ENCODE measurements around the gene PRKAG2.
"Not testable (repeated sequence)": the region's sequence is repeated elsewhere in the genome, so short reads cannot be mapped to it uniquely, and the experiment has no call there.

PRKAG2 gene

DNA sequence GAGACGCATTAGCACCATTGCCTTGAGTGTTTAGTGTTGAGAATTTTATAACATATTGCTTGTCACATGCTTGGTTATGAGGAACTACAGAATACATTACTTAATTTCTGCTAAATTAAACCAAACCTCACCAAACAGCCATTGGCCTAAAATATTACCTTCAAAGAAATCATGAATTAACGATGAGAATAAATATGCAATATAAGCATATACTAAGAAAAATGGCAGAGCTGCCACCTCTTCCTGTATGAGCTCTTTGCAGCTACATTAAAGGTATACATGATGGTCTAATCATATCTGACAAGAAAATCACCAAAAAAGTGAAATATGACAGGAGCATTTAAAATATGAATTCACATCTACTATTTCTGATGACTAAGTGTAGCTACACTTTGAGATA lies 352.1 kb downstream of the PRKAG2 start:
- in situ Hi-C loops (cut with HindIII; ENCODE audit: low pct_ligation_motif_present, low sequenced_read_pairs), result no loop called here
- TF ChIP-seq, protein P1, sequence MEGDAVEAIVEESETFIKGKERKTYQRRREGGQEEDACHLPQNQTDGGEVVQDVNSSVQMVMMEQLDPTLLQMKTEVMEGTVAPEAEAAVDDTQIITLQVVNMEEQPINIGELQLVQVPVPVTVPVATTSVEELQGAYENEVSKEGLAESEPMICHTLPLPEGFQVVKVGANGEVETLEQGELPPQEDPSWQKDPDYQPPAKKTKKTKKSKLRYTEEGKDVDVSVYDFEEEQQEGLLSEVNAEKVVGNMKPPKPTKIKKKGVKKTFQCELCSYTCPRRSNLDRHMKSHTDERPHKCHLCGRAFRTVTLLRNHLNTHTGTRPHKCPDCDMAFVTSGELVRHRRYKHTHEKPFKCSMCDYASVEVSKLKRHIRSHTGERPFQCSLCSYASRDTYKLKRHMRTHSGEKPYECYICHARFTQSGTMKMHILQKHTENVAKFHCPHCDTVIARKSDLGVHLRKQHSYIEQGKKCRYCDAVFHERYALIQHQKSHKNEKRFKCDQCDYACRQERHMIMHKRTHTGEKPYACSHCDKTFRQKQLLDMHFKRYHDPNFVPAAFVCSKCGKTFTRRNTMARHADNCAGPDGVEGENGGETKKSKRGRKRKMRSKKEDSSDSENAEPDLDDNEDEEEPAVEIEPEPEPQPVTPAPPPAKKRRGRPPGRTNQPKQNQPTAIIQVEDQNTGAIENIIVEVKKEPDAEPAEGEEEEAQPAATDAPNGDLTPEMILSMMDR (IDR thresholded peaks at IDR 0.05; ENCODE audit: low read depth, low read length, missing control alignments), result no peak
- DNase-seq, result no peak
- no peak overlapping the region for H3K4me3 ChIP-seq (ENCODE audit: low read depth, low read length)
- no peaks in the 10 kb centered on the region for H3K36me3 ChIP-seq (replicated peaks)
- H3K27ac ChIP-seq, result no peak overlapping the region
- no peaks in the 10 kb centered on the region for H3K27me3 ChIP-seq (replicated peaks)

DNA sequence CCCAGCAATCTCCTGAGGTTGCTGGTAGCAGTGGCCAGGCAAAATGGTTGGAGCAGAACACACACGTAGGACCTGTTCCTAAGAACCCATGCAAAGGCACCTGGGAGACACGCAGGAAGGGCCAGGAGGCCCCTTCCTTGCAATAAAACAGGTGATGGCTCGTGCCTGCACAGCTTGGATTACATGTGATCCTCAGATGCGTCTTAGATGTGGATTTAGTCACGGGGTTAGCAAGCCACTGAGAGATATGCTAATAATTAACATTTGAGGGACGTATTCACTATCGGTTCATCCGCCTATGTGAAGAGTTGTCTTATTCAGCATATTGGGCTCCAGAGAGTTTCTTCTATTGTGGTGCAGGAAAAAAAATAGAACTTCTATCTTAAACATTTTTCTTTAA lies 352.6 kb downstream of the PRKAG2 start:
- Histone ChIP-seq H3K27me3 (replicated peaks) (no peaks in the 10 kb centered on the region), H3K27ac (no peak overlapping the region), H3K36me3 (replicated peaks) (peaks cover under 1% of the 10 kb centered on the region), H3K4me3 (ENCODE audit: low read depth, low read length) (no peak overlapping the region)
- TF ChIP-seq, protein P1 (IDR thresholded peaks at IDR 0.05; ENCODE audit: low read depth, low read length, missing control alignments), result no peak
- in situ Hi-C loops (cut with HindIII; ENCODE audit: low pct_ligation_motif_present, low sequenced_read_pairs), result no loop called here
- no peak for DNase-seq

DNA sequence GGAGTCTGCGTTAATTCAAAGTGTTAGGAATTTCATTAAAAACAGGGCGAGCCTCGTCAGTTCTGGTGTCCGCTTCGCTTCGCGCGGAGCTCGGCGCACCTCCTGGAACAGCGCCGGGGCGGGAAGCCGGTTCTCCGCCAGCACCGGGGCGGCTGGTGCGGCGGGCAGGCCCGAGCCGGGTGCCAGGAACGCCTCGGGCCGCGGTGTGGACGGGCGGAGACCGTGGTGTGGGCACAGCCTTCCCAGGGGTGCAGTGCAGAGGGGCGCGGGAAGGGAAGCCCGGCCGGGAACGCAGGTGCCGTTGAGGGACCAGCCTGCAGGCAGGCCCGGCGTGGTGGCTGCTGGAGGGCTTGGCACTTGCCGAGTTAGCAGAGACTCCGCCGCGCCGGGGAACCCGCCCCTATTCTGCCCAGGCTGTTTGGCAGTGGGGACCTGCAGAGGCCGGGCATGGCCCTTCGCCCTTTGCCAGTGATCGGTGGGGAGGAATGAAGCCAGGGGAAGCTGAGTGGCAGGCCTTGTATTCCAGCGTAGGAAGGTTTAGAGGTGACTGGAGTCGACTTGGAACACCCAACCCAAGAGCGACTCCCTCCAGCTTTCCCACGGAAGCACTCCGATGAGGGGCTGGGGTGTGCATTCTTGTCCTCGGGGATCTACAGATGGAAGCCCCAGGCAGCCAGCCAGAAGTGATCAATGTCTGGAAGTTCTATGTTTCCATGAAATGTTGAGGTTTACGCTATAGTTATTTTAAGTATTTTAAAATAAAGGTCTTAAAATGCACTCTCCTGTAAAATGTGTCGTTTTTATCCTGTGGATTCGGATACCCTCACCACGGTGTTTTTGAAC lies 356.3 kb downstream of the PRKAG2 start:
- in situ Hi-C loops (cut with HindIII; ENCODE audit: low pct_ligation_motif_present, low sequenced_read_pairs), result no loop called here
- H3K27me3 ChIP-seq (replicated peaks), result no peaks in the 10 kb centered on the region
- TF ChIP-seq, protein P1 (IDR thresholded peaks at IDR 0.05; ENCODE audit: low read depth, low read length, missing control alignments), result no peak
- DNase-seq, result no peak
- H3K4me3 ChIP-seq (ENCODE audit: low read depth, low read length), result peak overlapping the region; percentile 57
- H3K36me3 ChIP-seq (replicated peaks), result peaks cover 2% of the 10 kb centered on the region
- peak overlapping the region; percentile 96 for H3K27ac ChIP-seq

DNA sequence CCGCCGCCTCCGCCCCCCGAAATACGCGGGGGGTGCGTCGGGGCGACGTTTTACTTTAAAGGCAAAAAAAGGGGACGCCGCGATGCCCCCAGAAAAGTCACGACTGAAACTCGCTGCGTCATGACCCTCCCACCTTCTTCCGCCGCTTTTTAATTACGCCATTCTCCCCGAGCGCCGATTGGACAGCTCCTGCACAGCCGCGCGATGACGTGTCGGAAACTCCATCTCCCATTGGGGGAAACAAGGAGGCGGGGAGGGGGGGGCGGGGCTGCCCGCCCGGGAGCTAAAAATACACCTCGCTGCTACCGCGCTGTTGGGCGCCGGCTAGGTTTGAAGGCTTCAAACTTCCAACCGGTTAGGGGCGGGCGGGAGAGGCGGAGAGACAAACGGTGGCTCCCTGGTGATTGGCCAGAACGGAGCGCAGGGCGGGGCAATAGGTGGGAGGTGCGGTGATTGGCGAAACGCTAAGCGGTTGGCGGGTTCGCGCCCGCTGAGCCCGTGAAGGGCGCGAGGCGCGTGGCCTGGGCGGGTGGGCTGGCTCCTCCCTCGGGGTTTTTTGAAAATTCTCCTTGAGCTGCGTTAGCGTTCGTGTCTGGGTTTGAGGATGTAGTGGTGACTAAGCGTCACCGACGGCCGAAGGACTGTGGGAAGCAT lies 357.0 kb downstream of the PRKAG2 start, which contains the start of gene RHEB:
Gene RHEB (minus strand): TSS at position 131 of the 654 bp plus-strand sequence. CDS start 384 bp downstream, outside the sequence.
- peaks cover 2% of the 10 kb centered on the region for H3K36me3 ChIP-seq (replicated peaks)
- in situ Hi-C loops (cut with HindIII; ENCODE audit: low pct_ligation_motif_present, low sequenced_read_pairs), result no loop called here
- H3K4me3 ChIP-seq (ENCODE audit: low read depth, low read length), result peak within 1 kb of the TSS; percentile 80
- TF ChIP-seq, protein P1 (IDR thresholded peaks at IDR 0.05; ENCODE audit: low read depth, low read length, missing control alignments), result no peak
- peak; percentile 99 for DNase-seq
- H3K27me3 ChIP-seq (replicated peaks), result no peaks in the 10 kb centered on the region
- peak within 1 kb of the TSS; percentile 96 for H3K27ac ChIP-seq

DNA sequence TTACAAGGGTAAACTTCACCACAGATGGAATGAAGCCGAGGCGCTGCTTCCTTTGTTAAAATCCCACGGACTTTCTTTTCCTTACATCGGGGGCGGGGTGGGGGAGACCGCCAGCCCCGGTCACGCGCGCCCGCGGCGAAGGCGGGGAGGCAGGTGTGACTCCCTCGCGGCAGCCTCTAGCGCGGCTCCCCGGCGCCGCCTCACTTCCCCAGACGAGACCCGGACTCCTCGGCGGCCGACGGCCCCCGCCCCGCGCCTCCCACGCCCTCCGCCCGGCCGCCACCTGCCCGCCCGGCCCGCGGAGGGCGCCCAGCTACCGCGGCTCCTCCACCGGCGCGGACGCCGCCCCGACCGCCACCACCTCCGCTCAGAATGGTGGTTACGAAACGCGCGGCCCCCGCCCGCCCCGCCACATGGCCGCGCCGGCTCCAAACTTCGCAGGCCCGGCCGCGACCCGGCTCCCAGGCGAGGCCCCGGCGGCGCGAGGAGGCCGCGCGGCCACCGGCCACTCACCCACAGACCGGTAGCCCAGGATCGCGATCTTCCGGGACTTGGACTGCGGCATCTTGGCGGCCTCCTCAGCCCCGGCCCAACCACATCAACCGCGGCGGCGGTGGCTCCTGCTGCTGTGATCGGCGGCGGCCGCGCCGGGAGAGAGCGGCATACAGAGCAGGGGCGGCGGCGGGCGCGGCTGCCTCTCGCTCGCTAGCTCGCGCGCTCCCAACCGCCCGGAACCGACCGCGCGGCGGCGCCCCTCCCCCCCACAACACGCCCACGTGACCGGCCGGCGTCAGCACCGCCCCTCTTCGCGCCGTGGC lies 357.8 kb downstream of the PRKAG2 start:
- H3K27ac ChIP-seq, result peak overlapping the region; percentile 96
- peak; percentile 29 for DNase-seq
- in situ Hi-C loops (cut with HindIII; ENCODE audit: low pct_ligation_motif_present, low sequenced_read_pairs); H3K36me3 ChIP-seq (replicated peaks); H3K27me3 ChIP-seq (replicated peaks): not testable (repeated sequence)
- peak overlapping the region; percentile 80 for H3K4me3 ChIP-seq (ENCODE audit: low read depth, low read length)

All from brain microvascular endothelial cell (primary cell).